Measurements from ENCODE around the gene UBE2U.

UBE2U gene, protein sequence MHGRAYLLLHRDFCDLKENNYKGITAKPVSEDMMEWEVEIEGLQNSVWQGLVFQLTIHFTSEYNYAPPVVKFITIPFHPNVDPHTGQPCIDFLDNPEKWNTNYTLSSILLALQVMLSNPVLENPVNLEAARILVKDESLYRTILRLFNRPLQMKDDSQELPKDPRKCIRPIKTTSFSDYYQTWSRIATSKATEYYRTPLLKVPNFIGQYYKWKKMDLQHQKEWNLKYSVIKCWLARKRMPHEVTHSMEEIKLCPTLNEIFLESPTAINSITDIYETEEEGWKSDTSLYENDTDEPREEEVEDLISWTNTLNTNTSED

GRCh38 chr1:64203420-64203819, at the start of gene UBE2U:
UBE2U (plus strand) TSS chr1:64203623; CDS start chr1:64204051, 428 bp downstream.
- no peak within 1 kb of the TSS for H3K4me3 ChIP-seq (ENCODE audit: low read depth in 1 of 2, low read length in 1 of 2)
- no peak for TF ChIP-seq CTCF (IDR thresholded peaks at IDR 0.05)
- no peaks in the 10 kb centered on the region for H3K9me3 ChIP-seq
- H3K27ac ChIP-seq = no peak within 1 kb of the TSS
- H3K4me1 ChIP-seq (ENCODE audit: control insufficient read depth in 1 of 2, insufficient read depth in 1 of 2, low read depth in 1 of 2, low read length in 1 of 2) = no peaks in the 10 kb centered on the region
- no peaks in the 10 kb centered on the region for H3K36me3 ChIP-seq
- H3K27me3 ChIP-seq = no peaks in the 10 kb centered on the region

DNA sequence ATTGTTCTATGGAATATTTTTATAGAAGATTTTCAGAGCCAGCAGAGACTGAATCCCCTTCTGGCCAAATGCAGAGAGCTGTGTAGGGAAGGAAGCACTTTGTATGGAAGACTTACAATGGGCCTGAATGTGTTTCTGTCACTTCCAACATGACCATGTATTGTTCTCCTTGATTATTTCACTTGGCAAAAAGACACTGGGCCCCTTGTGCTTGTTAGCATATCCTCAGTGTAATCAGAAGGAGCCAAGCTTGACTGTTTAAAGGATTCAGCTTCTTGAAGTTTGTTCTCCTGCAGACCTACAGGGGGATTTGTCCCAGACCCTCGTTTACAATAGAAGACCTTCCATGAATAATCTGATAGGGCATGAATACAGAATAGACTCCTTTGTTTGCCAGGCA, 48.1 kb upstream of the UBE2U start:
- Histone ChIP-seq H3K36me3 (no peaks in the 10 kb centered on the region), H3K4me3 (ENCODE audit: low read depth in 1 of 2, low read length in 1 of 2) (no peak overlapping the region), H3K4me1 (ENCODE audit: control insufficient read depth in 1 of 2, insufficient read depth in 1 of 2, low read depth in 1 of 2, low read length in 1 of 2) (no peaks in the 10 kb centered on the region), H3K27ac (no peak overlapping the region), H3K27me3 (no peaks in the 10 kb centered on the region), H3K9me3 (no peaks in the 10 kb centered on the region)
- TF ChIP-seq CTCF (IDR thresholded peaks at IDR 0.05) = no peak

DNA sequence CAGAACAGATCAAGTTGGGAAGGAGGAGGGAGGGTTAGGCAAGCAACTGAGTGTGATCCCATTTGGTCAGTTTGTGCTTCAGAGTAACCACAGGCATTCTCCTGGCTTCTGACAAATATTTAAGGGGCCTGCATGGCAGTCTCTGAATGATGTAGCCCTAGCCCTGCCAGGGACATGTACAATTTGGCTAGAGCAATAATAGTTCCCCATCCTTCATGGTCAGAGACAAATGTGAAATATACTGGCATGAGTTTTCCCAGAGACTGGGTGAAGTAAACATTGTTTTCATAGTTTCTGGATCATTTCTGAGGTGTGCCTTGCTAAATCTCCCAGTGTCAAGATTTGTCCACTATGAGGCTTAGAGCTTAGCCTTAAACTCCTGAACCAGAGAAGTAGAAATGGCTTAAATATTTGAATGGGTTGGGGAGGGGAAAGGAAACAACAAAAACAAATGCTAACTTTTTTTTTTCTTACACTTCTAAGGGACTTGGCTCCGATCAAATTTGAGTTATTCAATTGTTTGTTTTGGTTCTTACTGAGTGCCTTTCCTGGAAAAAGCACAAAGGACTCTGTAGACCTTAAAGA, 42.0 kb upstream of the UBE2U start:
- no peaks in the 10 kb centered on the region for H3K36me3 ChIP-seq
- no peaks in the 10 kb centered on the region for H3K27me3 ChIP-seq
- H3K27ac ChIP-seq = no peak overlapping the region
- TF ChIP-seq CTCF (IDR thresholded peaks at IDR 0.05) = no peak
- H3K9me3 ChIP-seq = no peaks in the 10 kb centered on the region
- no peak overlapping the region for H3K4me3 ChIP-seq (ENCODE audit: low read depth in 1 of 2, low read length in 1 of 2)
- H3K4me1 ChIP-seq (ENCODE audit: control insufficient read depth in 1 of 2, insufficient read depth in 1 of 2, low read depth in 1 of 2, low read length in 1 of 2) = no peaks in the 10 kb centered on the region

- no peak overlapping the region for H3K27ac ChIP-seq
- no peaks in the 10 kb centered on the region for H3K36me3 ChIP-seq
- H3K9me3 ChIP-seq = no peaks in the 10 kb centered on the region
Observed at GRCh38 chr1:64162151-64162550, 41.3 kb upstream of the UBE2U start.

DNA sequence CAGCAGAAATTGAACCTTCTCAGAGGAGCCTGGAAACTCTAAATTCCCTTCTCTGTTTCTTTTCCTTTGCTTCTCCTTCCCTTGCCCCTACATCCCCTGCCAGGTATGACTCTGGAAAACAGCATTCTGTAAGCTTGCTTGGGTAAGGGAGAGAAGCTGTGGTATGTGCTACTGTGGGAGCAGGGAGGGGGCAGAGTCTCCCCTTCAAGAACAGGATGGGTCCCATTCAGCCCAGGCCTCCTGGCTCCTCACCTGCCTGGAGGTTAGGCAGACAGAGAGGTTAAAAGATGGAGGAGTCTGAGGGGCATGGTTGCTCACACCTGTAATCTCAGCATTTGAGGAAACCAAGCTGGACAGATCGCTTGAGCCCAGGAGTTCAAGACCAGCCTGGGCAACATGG, 40.6 kb upstream of the UBE2U start:
- Histone ChIP-seq H3K4me3 (ENCODE audit: low read depth in 1 of 2, low read length in 1 of 2) (no peak overlapping the region), H3K36me3 (no peaks in the 10 kb centered on the region), H3K9me3 (no peaks in the 10 kb centered on the region), H3K4me1 (ENCODE audit: control insufficient read depth in 1 of 2, insufficient read depth in 1 of 2, low read depth in 1 of 2, low read length in 1 of 2) (no peaks in the 10 kb centered on the region), H3K27ac (no peak overlapping the region), H3K27me3 (no peaks in the 10 kb centered on the region)
- TF ChIP-seq CTCF (IDR thresholded peaks at IDR 0.05) = no peak

More at GRCh38 chr1:64162151-64162550, 41.3 kb upstream of the UBE2U start:
- TF ChIP-seq CTCF (IDR thresholded peaks at IDR 0.05) = no peak
- no peaks in the 10 kb centered on the region for H3K4me1 ChIP-seq (ENCODE audit: control insufficient read depth in 1 of 2, insufficient read depth in 1 of 2, low read depth in 1 of 2, low read length in 1 of 2)
- no peaks in the 10 kb centered on the region for H3K27me3 ChIP-seq
- H3K4me3 ChIP-seq (ENCODE audit: low read depth in 1 of 2, low read length in 1 of 2) = no peak overlapping the region

All from neutrophil (primary cell).